ENCODE measurements around the gene CLDN6.

The CLDN6 gene

GRCh38 chr16:3026003-3026378 lies 8.0 kb upstream of the CLDN6 start:
- Histone ChIP-seq H3K4me3 (no peak overlapping the region), H3K27ac (no peak overlapping the region)
- TF ChIP-seq, protein P1, sequence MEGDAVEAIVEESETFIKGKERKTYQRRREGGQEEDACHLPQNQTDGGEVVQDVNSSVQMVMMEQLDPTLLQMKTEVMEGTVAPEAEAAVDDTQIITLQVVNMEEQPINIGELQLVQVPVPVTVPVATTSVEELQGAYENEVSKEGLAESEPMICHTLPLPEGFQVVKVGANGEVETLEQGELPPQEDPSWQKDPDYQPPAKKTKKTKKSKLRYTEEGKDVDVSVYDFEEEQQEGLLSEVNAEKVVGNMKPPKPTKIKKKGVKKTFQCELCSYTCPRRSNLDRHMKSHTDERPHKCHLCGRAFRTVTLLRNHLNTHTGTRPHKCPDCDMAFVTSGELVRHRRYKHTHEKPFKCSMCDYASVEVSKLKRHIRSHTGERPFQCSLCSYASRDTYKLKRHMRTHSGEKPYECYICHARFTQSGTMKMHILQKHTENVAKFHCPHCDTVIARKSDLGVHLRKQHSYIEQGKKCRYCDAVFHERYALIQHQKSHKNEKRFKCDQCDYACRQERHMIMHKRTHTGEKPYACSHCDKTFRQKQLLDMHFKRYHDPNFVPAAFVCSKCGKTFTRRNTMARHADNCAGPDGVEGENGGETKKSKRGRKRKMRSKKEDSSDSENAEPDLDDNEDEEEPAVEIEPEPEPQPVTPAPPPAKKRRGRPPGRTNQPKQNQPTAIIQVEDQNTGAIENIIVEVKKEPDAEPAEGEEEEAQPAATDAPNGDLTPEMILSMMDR (IDR thresholded peaks at IDR 0.05): no peak
- DNase-seq (ENCODE audit: low spot score): no peak

GRCh38 chr16:3025032-3026002 lies 7.3 kb upstream of the CLDN6 start:
- Histone ChIP-seq H3K27ac (no peak overlapping the region), H3K4me3 (no peak overlapping the region)
- no peak for DNase-seq (ENCODE audit: low spot score)
- TF ChIP-seq, protein P1 (IDR thresholded peaks at IDR 0.05): no peak

DNA sequence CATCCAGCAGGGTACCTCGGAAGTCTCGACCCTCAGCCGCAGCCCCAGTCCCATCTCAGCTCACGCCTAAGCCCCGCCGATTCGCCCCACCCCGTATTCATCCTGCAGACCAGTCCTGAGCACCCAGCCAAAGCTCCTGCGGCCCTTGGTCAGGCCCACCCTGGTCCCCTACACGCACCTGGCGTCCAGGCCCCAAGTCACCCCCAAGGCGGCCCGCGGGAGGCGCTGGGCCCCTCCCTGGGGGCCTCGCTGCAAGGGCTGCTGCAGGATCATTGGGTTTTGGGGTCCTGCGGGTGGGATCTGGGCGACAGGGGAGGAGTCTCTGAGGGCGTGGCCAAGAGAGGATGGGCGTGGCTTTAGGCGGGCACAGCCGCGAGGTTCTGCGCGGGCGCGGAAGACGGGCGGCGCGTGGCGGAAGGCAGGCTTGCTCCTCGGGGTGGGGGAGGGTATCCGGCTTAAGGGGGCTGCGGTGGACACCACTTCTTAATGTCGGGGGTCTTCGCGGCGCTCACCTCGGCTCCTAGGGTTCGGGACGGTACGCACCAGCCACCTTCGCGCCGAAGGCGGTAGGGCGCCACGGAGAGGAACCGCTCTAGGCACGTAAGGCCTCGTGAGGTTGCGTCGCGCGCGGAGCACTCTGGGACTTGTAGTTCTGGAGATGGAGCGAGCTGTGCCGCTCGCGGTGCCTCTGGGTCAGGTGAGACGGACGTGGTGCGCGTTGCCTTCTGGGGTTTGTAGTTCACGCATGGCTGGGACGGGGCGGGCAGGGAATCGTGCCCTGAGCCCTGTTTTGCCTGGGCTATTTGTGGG lies 5.9 kb upstream of the CLDN6 start, which contains the start of the genes HCFC1R1 and THOC6:
TSS of gene HCFC1R1 (minus strand) at position 274 of the 810 bp plus-strand sequence. CDS start at position 273, 1 bp downstream.
TSS of gene THOC6 (plus strand) at position 367 of the 810 bp plus-strand sequence. CDS start at position 659, 292 bp downstream.
- H3K4me3 ChIP-seq: peak within 1 kb of the TSS; percentile 97
- peak; percentile 98 for DNase-seq (ENCODE audit: low spot score)
- peak within 1 kb of the TSS; percentile 96 to 100 for H3K27ac ChIP-seq
- TF ChIP-seq, protein P1 (IDR thresholded peaks at IDR 0.05): no peak

DNA sequence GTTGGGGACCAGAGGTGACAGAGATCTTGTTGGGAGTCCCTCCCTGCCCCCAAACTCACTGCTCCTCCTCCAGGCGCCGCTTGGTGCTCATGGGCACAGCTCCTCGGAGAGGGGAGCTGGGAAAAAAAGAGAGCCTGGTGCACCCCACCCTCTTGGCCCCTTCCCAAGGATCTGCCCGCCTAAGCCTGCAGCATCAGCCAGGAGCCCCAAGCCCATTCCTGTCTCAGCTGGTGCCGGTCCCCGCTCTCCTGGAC lies 5.4 kb upstream of the CLDN6 start:
- TF ChIP-seq, protein P1 (IDR thresholded peaks at IDR 0.05): no peak
- DNase-seq (ENCODE audit: low spot score): peak; percentile 84
- Histone ChIP-seq H3K27ac (peak overlapping the region; percentile 96 to 100), H3K4me3 (peak overlapping the region; percentile 97)

GRCh38 chr16:3022684-3023414 lies 4.9 kb upstream of the CLDN6 start:
- Histone ChIP-seq H3K4me3 (peak overlapping the region; percentile 97), H3K27ac (peak overlapping the region; percentile 96 to 100)
- peak; percentile 89 for DNase-seq (ENCODE audit: low spot score)
- TF ChIP-seq, protein P1 (IDR thresholded peaks at IDR 0.05): no peak

GRCh38 chr16:3022208-3022683 lies 4.3 kb upstream of the CLDN6 start:
- Histone ChIP-seq H3K27ac (peak overlapping the region; percentile 96 to 100), H3K4me3 (peak overlapping the region; percentile 97)
- DNase-seq (ENCODE audit: low spot score): peak; percentile 96
- TF ChIP-seq, protein P1 (IDR thresholded peaks at IDR 0.05): no peak
